ENCODE measurements around the gene SAMD4A.

Gene SAMD4A

DNA sequence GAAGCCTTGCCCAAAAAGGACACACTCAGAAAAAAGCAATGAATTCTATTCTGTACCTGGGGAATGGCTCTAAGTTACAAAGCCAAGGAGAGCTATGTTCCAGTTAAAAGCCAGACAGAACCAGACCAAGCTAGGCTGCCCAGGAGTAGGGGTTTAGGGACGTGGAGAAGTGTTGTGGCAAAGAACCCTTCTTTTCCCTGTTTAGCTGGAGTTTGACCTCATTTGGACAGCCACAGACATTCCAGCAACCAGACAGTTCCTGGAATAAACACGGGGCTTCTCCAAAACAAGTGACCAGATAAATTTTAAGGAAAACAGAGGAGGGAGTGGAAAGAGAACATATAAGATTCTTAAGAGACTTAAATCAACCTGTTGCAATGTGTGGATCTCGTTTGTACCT is 273.4 kb downstream of the SAMD4A start:
- no peak for DNase-seq

- no peak for DNase-seq
These were observed 273.9 kb downstream of the SAMD4A start for GRCh38 chr14:54840798-54841197.

Measured in SHP77 (cell line).